GM12878 (cell line): ENCODE data around the gene ZNF618.

ENCODE experiments used
- EP300 ChIP-seq, 2 experiments: fragments of 150-350 bp in 1 of 2; IDR thresholded peaks; 2 replicates each; pipeline ENCODE4 v1.6.1; 2011 to 2012; ENCODE audit warnings: low read depth in 2 of 2, low read length in 2 of 2, borderline replicate concordance in 1 of 2, improper control_type of control experiment in 1 of 2, inconsistent platforms in 1 of 2; ENCODE audit not compliant: control insufficient read depth in 1 of 2
- EZH2 ChIP-seq: IDR thresholded peaks from 2 replicates; pipeline ENCODE4 v1.6.1; 2012; ENCODE audit warnings: low read depth, mild to moderate bottlenecking, control low read depth, inconsistent platforms, low read length, borderline replicate concordance; ENCODE audit not compliant: control insufficient read depth
- NFYB ChIP-seq: IDR thresholded peaks from 2 replicates; pipeline ENCODE4 v1.6.1; 2011; ENCODE audit warnings: low read depth, mild to moderate bottlenecking, low read length, improper control_type of control experiment, moderate library complexity; ENCODE audit not compliant: insufficient read depth
- POLR2AphosphoS2 ChIP-seq: IDR thresholded peaks from 2 replicates; pipeline ENCODE4 v1.6.1; 2011; ENCODE audit warnings: low read depth, mild to moderate bottlenecking, low read length, improper control_type of control experiment, moderate library complexity
- POLR2AphosphoS5 ChIP-seq: IDR thresholded peaks from 2 replicates; pipeline ENCODE4 v1.6.1; 2011; ENCODE audit warnings: mild to moderate bottlenecking, low read length, inconsistent platforms
- RAD21 ChIP-seq: IDR thresholded peaks from 2 replicates; pipeline ENCODE4 v1.6.1; 2011; ENCODE audit warnings: mild to moderate bottlenecking, low read depth, low read length, moderate library complexity; ENCODE audit not compliant: insufficient read depth
- RB1 ChIP-seq: fragments of 450-650 bp; formaldehyde crosslinking; IDR thresholded peaks from 2 replicates; pipeline ENCODE4 v1.6.1; 2017; ENCODE audit warnings: mild to moderate bottlenecking, borderline replicate concordance
- SUZ12 ChIP-seq: fragments of 200-600 bp; sonication (generic); IDR thresholded peaks from one replicate; pipeline ENCODE4 v1.6.1; 2018; ENCODE audit warnings: antibody characterized with exemption, mild to moderate bottlenecking; ENCODE audit not compliant: unreplicated experiment
- TF ChIP-seq, protein P1 (sequence below), 3 experiments: IDR thresholded peaks in 2 of 3; conservative IDR thresholded peaks in 1 of 3; 2 replicates each; pipeline ENCODE4 v1.5.1; 2011; ENCODE audit warnings: low read depth in 3 of 3, low read length in 3 of 3, mild to moderate bottlenecking in 3 of 3, control low read depth in 2 of 3, moderate library complexity in 2 of 3, inconsistent platforms in 1 of 3, mixed read lengths in 1 of 3; ENCODE audit not compliant: control insufficient read depth in 2 of 3, insufficient read depth in 1 of 3; ENCODE audit errors: extremely low read depth in 1 of 3

DNA sequence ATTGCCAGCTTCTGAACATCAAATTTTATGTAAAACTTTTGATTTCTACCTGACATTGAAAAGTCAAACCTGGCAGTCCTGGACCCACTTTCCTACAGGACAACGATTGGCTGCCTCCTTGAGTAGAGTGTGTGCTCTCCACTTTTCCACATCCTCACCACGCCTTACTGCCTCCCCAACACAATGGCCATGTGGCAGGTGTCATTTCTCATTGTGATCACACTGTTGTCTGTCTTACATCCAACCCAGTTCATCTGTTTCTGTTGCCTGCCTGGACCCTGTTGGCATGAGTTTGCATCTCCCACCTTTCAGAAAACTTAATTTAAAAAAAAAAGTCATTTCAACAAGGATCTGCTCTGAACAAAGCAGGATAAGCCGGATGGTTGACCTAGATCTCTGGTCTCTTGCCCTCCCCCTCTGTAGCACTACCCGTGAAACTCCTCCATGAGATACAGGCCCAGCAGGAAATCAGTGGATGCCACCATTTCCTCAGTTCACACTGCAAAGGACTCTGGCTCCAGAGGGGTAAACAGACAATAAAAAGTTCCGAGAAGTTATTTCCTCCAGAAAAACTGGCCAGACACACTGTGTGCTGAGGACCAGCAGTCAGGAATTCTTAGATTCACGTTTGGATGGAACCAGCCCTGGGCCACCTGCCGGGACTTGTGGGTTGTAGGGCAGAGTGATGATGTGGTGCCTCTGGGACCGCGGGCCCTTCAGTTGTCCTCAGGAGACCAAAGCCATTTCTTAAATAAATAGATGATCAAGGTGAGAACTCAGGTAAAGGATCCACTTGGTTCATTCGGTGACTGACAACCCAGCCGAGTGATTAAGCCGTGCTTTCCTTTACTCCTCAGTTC is 153.4 kb downstream of the ZNF618 start:
- TF ChIP-seq, protein P1, sequence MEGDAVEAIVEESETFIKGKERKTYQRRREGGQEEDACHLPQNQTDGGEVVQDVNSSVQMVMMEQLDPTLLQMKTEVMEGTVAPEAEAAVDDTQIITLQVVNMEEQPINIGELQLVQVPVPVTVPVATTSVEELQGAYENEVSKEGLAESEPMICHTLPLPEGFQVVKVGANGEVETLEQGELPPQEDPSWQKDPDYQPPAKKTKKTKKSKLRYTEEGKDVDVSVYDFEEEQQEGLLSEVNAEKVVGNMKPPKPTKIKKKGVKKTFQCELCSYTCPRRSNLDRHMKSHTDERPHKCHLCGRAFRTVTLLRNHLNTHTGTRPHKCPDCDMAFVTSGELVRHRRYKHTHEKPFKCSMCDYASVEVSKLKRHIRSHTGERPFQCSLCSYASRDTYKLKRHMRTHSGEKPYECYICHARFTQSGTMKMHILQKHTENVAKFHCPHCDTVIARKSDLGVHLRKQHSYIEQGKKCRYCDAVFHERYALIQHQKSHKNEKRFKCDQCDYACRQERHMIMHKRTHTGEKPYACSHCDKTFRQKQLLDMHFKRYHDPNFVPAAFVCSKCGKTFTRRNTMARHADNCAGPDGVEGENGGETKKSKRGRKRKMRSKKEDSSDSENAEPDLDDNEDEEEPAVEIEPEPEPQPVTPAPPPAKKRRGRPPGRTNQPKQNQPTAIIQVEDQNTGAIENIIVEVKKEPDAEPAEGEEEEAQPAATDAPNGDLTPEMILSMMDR (IDR thresholded peaks at IDR 0.05 in 2 of 3, conservative IDR thresholded peaks at IDR 0.05 in 1 of 3; ENCODE audit: control insufficient read depth in 2 of 3, extremely low read depth in 1 of 3, insufficient read depth in 1 of 3, low read depth in 3 of 3, low read length in 3 of 3) = no peak
- TF ChIP-seq RB1 (no peak), RAD21 (no peak), SUZ12 (no peak), NFYB (no peak), EZH2 (no peak), POLR2AphosphoS5 (no peak), POLR2AphosphoS2 (no peak), EP300 (IDR thresholded peaks at IDR 0.05; ENCODE audit: borderline replicate concordance in 1 of 2, control insufficient read depth in 1 of 2, low read depth in 2 of 2, low read length in 2 of 2) (no peak)
